SJSA1 (cell line): ENCODE data around the gene NRROS. TPM values are rescaled to one million over a fixed set of nuclear protein-coding genes. Genes with fewer than 3 reads are reported as not detected.
"Not testable (repeated sequence)": the region's sequence is repeated elsewhere in the genome, so short reads cannot be mapped to it uniquely, and the experiment has no call there.

Experiments
- DNase-seq, 2 experiments: peaks; one replicate each; pipeline ENCODE4 v3.0.0-alpha.2; 2015 to 2020; ENCODE audit warnings: low spot score in 2 of 2, low read depth in 1 of 2
- H3K27ac ChIP-seq: fragments of 250-450 bp; sonication (Bioruptor Pico); 2 replicates; pipeline ENCODE4 v1.5.1; 2020; ENCODE audit warnings: mild to moderate bottlenecking, moderate library complexity
- H3K27me3 ChIP-seq: fragments of 250-450 bp; sonication (Bioruptor Pico); replicated peaks from 2 replicates; pipeline ENCODE4 v1.5.1; 2020; ENCODE audit warnings: mild to moderate bottlenecking, moderate library complexity
- H3K36me3 ChIP-seq: fragments of 250-450 bp; sonication (Bioruptor Pico); 2 replicates; pipeline ENCODE4 v1.5.1; 2020; ENCODE audit warnings: mild to moderate bottlenecking
- H3K4me1 ChIP-seq: fragments of 250-450 bp; sonication (Bioruptor Pico); replicated peaks from 2 replicates; pipeline ENCODE4 v1.6.1; 2021; ENCODE audit warnings: mild to moderate bottlenecking
- H3K4me3 ChIP-seq: fragments of 250-450 bp; sonication (Bioruptor Pico); 2 replicates; pipeline ENCODE4 v1.5.1; 2020; ENCODE audit warnings: mild to moderate bottlenecking
- H3K9me3 ChIP-seq: fragments of 250-450 bp; sonication (Bioruptor Pico); replicated peaks from 2 replicates; pipeline ENCODE4 v1.5.1; 2020; ENCODE audit warnings: mild to moderate bottlenecking
- total RNA-seq: library from RNA; depleted of rRNA; stranded (reverse); fragments of >200 nt; shearing (Covaris generic); gene quantifications from 2 replicates; pipeline ENCODE4 v1.2.3, GENCODE V29; 2014

Gene NRROS
- total RNA-seq, 1 experiment from 2014 or later, result 0.11 TPM

DNA sequence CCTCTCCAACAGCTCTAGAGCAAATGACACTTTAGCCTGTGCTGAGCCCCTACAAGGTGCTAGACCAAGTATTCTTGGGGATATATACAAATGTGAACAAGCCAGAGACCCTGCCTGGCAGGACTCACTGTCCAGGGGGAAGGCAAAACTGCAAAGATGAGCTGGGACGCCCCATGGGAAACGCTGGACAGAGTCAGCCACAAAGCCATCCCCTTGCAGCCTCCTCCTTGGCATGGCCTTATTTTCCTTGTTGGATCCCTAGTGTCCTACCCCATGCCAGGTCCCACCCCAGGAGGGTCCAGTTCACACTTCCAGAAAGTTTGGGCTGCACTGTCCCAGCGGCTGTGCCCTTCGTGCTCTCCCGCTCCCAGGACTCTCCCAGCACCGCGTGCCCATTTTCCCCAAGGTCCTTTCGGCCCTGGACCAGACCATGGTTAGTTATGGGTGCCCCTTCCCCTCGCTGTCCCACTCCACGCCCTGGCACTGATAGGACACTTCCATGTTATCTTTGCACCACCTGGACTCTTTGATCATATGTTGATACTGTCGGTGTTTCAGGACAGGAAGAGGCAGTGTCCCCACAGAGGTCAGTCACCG is 5.8 kb upstream of the NRROS start:
- H3K9me3 ChIP-seq, result no peaks in the 10 kb centered on the region
- DNase-seq, result no peak
- H3K36me3 ChIP-seq, result no peaks in the 10 kb centered on the region
- H3K4me1 ChIP-seq, result peaks cover 11% of the 10 kb centered on the region
- H3K27me3 ChIP-seq, result peaks cover 13% of the 10 kb centered on the region
- H3K4me3 ChIP-seq, result no peak overlapping the region
- H3K27ac ChIP-seq, result no peak overlapping the region

DNA sequence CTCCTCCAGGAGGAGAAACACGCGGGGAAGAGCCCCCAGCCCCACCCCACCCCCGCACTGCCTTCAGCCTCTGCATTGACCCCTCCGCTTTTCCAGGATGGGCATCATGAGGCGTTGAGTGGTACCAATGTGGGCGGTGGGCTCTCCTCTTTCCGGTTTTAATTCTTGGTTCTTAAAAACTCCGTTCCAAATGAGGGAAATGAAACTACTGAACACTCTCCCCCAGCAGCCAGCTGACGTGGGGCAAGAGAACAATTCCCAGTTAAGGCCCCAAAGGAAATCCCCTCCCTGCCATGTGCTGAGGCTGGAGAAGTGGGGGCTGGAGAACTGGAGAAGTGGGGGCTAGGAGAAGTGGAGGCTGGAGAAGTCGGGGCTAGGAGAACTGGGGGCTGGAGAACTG is 5.3 kb upstream of the NRROS start:
- no peaks in the 10 kb centered on the region for H3K9me3 ChIP-seq
- peaks cover 12% of the 10 kb centered on the region for H3K4me1 ChIP-seq
- no peaks in the 10 kb centered on the region for H3K36me3 ChIP-seq
- no peak for DNase-seq
- no peak overlapping the region for H3K4me3 ChIP-seq
- no peak overlapping the region for H3K27ac ChIP-seq
- H3K27me3 ChIP-seq, result peaks cover 19% of the 10 kb centered on the region

DNA sequence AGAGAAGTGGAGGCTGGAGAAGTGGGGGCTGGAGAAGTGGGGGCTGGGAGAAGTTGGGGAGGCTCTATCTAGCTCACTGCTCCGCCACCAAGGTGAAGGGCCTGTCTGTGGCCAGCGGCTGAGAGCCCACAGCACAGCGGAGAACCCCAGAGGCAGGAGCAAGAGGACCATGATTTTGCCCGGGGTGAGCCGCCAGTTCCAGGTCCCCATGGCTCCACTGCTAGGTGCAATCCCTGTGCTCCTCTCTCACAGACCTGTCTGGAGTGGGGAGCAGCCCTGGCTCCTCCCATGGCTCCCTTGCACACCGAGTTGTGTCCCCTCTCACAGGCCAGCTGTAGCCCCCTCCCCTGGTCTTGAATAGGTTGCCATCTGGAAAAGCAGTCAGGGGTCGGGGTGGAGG is 4.7 kb upstream of the NRROS start:
- DNase-seq, result no peak
- H3K27ac ChIP-seq, result no peak overlapping the region

DNA sequence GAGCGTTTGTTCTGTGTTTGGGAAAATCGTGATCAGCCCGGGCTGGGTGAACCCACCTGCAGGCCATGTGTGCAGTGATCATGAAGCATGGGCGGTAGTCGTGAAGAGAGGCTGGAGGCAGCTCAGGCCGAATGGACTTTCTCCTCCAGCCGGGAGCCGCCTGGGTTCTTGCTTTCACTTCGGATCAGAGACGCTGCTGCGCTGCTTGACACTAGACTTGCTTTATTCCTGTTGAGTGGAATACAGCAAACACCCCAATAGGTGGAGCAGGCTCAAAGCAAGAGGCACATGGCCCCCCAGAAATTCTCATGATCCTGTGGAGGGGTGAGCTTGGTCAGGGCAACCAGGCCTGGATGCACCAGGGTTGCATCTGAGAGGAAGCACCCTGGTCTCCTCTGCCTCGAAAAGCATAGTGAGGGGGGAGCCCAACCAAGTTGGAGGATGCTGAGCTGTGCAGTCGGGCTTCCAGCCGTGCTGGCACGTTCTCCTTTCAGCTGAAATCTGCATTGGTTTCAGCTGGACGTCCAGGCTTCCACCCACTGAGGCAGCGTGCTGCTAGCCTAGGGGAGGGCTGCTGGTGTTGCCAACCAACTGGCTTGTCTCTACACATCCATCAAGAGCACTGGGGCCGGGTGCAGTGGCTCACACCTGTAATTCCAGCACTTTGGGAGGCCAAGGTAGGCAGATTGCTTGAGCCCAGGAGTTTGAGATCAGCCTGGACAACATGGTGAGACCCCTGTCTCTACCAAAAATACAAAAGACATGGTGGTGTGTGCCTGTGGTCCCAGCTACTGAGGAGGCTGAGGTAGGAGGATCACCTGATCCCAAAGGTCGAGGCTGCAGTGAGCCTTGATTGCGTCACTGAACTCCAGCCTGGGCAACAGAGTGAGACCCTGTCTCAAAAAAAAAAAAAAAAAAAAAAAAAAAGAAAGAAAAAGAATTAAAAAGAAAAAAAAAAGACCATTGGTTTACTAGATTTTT is 2.8 kb upstream of the NRROS start:
- Histone ChIP-seq H3K9me3 (no peaks in the 10 kb centered on the region), H3K4me3 (no peak overlapping the region), H3K36me3 (no peaks in the 10 kb centered on the region), H3K27me3 (peaks cover 34% of the 10 kb centered on the region), H3K4me1 (peaks cover 18% of the 10 kb centered on the region), H3K27ac (no peak overlapping the region)
- DNase-seq, result no peak

More for the DNA sequence above, 4.7 kb upstream of the NRROS start:
- Histone ChIP-seq H3K36me3 (no peaks in the 10 kb centered on the region), H3K4me3 (no peak overlapping the region), H3K4me1 (peaks cover 18% of the 10 kb centered on the region), H3K9me3 (no peaks in the 10 kb centered on the region), H3K27me3 (peaks cover 25% of the 10 kb centered on the region)

DNA sequence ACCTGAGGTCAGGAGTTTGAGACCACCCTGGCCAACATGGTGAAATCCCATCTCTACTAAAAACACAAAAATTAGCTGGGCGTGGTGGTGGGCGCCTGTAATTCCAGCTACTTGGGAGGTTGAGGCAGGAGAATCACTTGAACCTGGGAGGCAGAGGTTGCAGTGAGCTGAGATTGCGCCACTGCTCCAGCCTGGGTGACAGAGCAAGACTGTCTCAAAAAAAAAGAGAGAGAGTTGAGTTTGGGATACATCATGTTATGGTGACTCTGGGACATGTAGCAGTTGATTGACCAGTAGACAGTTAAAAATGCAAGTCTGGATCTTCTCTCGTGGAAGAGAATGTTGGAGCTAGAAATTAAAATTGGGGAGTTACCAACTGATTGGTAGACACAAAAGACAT is 1.6 kb upstream of the NRROS start:
- H3K27ac ChIP-seq, H3K36me3 ChIP-seq, H3K9me3 ChIP-seq, H3K4me1 ChIP-seq, H3K4me3 ChIP-seq, DNase-seq: not testable (repeated sequence)
- H3K27me3 ChIP-seq, result peaks cover 34% of the 10 kb centered on the region

DNA sequence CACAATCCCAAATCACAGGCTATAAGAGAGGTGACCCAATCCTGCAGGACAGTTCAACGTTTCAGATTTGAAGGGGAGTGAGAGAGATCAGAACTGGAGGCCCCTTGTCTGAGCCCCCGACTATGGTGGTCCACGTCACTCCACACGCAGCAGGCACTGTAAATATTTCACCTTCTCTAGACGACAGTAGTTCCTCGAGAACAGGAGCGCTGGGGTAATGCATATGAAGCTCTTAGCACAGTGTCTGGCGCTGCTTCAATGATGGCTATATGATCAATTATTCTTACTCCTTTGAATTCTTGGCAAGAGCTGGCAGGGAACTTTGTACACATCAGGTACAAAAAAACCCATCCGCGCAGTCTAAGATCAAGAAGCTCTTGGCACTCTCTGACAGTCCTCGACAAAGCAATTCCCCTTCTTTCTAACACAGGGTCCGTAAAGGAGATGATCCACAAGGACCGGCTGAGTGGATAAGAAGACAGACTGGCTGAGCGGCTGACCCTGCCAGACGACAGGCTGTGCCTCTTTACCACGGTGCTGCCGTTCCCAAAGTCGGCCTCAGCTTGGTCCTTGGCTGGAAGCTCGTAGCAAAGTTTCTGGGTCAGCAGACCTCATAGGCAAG is 522 bp upstream of the NRROS start:
- H3K4me3 ChIP-seq, result no peak overlapping the region

DNA sequence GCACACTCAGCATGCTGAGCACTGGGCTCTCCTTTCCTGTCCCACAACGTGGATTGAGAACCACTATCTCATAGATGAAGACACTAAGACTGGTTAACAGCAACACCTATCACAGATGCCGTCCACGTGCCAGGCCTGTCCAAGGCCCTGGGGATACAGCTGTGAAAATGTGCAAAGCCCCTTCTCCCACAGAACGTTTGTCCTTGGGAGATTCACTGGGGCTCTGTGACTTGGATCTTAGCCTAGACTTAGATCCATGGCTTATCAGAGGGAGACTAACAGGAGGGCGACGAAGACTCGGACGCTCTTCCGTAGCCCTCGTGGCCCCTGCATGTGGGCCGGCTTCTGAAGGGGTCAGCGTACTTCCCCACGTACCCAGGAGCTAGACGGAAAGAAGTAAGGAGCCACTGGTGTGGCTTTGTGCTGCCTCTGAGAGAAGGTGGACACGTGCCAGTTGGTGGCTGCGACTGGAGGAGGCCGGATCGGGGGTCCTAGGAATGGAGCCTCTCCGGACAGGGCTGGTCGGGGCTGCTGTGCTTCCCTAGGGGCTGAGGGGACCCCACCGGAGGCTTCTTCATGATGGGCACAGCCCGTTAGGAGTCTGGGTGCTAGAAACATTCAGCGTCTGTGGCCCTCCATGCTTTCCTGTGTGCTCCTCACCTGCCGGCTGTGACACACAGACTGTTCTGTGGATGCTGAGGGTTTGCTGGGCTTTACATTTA is 964 bp downstream of the NRROS start:
- H3K4me3 ChIP-seq, result no peak overlapping the region
- no peaks in the 10 kb centered on the region for H3K9me3 ChIP-seq
- H3K27ac ChIP-seq, result no peak overlapping the region
- no peak for DNase-seq
- peaks cover 7% of the 10 kb centered on the region; the same call in 1 of the 2 replicates for H3K4me1 ChIP-seq
- H3K36me3 ChIP-seq, result no peaks in the 10 kb centered on the region
- H3K27me3 ChIP-seq, result peaks cover 34% of the 10 kb centered on the region

More for the DNA sequence above, 522 bp upstream of the NRROS start:
- Histone ChIP-seq H3K36me3 (no peaks in the 10 kb centered on the region), H3K27me3 (peaks cover 34% of the 10 kb centered on the region), H3K27ac (no peak overlapping the region), H3K9me3 (no peaks in the 10 kb centered on the region), H3K4me1 (peaks cover 7% of the 10 kb centered on the region; the same call in 1 of the 2 replicates)
- DNase-seq, result no peak

DNA sequence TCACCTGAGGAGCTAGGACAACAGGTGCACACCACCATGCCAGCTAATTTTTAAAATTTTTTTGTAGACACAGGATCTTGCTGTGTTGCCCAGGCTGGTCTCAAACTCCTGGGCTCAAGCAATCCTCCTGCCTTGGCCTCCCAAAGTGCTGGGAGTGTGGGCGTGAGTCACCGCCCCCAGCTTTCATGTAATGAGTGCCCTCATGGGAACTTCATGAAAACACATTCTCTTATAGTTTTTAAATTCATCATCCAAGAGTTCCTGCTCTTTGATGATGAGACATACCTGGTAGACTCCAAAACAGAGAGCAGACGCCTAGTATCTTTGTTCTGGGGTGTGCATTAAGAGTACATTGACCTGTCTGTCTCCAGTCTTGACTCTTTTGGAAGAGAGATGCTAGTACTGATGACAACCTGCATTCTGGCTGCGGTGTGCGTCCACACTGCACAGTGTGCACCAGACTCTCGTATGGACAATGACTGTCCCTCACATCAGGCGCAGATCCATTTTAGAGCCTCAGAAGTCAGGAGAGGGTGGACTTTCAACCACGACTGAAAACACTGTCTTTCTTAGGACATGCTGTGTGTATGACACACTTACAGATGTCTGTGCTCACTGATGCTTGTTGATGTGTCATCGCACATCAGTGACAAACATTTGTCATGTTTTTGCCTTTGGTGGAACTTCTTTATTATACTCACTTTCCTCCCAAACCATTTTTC is 2.0 kb downstream of the NRROS start:
- H3K36me3 ChIP-seq, result no peaks in the 10 kb centered on the region
- H3K4me1 ChIP-seq, result peaks cover 7% of the 10 kb centered on the region; the same call in 1 of the 2 replicates
- no peak overlapping the region for H3K4me3 ChIP-seq
- no peak for DNase-seq
- no peaks in the 10 kb centered on the region for H3K9me3 ChIP-seq
- H3K27me3 ChIP-seq, result peaks cover 34% of the 10 kb centered on the region
- no peak overlapping the region for H3K27ac ChIP-seq

DNA sequence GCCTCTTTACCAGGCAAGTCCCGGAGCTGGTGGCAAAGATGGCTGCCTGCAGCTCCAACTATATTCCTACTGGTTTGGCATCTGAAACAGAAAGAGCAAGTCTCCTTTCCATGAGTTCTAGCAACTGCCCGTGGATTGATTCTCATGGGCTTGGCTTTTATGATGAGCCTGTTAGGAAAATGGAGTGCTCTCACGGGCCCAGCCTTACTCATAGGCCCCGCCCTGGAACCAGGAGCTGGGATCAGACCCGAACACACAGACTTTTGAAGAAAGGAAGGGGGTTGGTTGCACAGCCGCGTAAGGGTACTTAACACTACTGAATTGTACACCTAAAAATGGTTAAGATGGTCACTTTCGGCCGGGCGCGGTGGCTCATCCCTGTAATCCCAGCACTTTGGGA is 2.9 kb downstream of the NRROS start:
- Histone ChIP-seq H3K27ac (no peak overlapping the region), H3K4me1 (peaks cover 7% of the 10 kb centered on the region; the same call in 1 of the 2 replicates), H3K36me3 (no peaks in the 10 kb centered on the region), H3K4me3 (no peak overlapping the region), H3K27me3 (peaks cover 33% of the 10 kb centered on the region), H3K9me3 (no peaks in the 10 kb centered on the region)
- no peak for DNase-seq

DNA sequence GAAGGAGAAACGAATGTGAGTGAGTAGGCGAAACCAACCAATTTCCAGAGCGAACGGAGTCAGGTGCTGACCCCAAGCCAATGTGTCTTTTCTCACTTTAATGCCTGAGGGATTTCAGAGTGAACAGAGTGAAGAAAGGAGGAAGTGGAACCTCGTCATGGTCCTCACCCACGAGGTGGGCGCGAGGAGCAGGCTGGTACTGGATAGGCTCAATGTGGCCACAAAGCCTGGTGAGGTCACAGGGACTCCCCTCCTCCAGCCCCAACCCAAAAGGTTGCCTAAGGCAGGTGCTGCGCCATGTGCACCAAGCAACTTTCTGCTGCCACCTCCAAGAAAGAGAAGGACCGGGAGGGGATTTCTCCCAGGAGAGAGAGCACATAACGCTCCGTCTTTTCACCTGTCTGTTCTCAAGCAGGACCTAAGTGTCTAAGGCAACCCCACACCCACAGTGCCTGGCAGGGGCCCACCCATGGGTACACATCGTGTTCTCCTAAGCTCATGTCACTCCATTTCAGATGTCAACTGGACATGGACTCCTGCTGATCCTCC is 3.8 kb downstream of the NRROS start:
- no peak overlapping the region for H3K4me3 ChIP-seq
- no peak for DNase-seq
- H3K9me3 ChIP-seq, result no peaks in the 10 kb centered on the region
- no peaks in the 10 kb centered on the region for H3K36me3 ChIP-seq
- peaks cover 7% of the 10 kb centered on the region; the same call in 1 of the 2 replicates for H3K4me1 ChIP-seq
- peaks cover 25% of the 10 kb centered on the region for H3K27me3 ChIP-seq
- no peak overlapping the region for H3K27ac ChIP-seq

DNA sequence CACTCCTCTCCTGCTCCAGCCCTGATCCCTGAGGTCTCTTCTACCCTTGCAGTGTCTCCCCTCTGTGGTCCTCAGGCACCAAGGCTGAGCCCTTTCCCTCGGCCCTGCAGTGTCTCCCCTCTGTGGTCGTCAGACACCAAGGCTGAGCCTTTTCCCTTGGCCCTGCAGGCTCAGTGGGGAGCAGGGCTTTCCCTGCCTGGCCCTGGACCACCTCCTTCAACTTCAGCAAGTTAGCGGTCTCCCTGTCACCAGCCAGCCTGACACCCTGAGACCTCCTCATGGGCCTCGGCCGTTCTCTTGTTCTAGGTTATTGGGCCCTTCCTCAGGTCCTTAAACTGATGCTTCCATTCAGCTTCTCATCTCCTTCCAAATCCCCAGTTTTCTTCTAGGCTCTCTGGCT is 4.3 kb downstream of the NRROS start:
- Histone ChIP-seq H3K27me3 (peaks cover 20% of the 10 kb centered on the region), H3K4me1 (peaks cover 7% of the 10 kb centered on the region; the same call in 1 of the 2 replicates), H3K27ac (no peak overlapping the region), H3K4me3 (no peak overlapping the region), H3K36me3 (no peaks in the 10 kb centered on the region), H3K9me3 (no peaks in the 10 kb centered on the region)
- no peak for DNase-seq

DNA sequence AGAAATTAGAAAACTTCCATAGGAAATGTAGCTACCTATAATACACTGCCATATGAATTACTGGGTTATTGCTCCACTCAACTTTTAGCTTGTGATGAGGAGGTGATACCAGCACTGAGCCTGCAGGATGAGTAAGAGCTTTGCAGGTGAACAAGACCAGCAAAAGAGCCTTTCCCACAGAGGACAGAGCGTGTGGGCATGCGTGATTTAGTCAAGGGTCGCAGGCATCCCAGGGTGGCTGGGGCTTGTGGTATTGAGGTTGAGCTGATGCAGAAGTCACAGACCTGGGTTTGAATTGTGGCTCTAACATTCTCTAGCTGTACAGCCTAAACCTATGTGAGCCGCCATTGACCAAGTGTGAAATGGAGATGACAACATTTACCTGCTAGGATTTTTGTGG is 5.6 kb downstream of the NRROS start:
- DNase-seq, result no peak
- H3K4me1 ChIP-seq, result no peaks in the 10 kb centered on the region
- H3K9me3 ChIP-seq, result no peaks in the 10 kb centered on the region
- H3K4me3 ChIP-seq, result no peak overlapping the region
- H3K36me3 ChIP-seq, result no peaks in the 10 kb centered on the region
- no peak overlapping the region for H3K27ac ChIP-seq
- peaks cover 7% of the 10 kb centered on the region for H3K27me3 ChIP-seq
